OCI-LY3 (cell line): ENCODE results near the gene SYT10.

Source experiments
- H2AFZ ChIP-seq: fragments of 200-600, 300-600 bp; shearing (Covaris generic); 2 replicates; pipeline ENCODE4 v1.6.0; 2014; ENCODE audit warnings: antibody characterized with exemption, low read depth, low read length
- H3K27ac ChIP-seq: fragments of 200-600, 300-600 bp; sonication (generic); 2 replicates; pipeline ENCODE4 v1.5.1; 2014; ENCODE audit warnings: mild to moderate bottlenecking, low read length, moderate library complexity, mixed read lengths
- H3K27me3 ChIP-seq: fragments of 200-600, 300-600 bp; sonication (generic); 2 replicates; pipeline ENCODE4 v1.6.1; 2014; ENCODE audit warnings: low read depth, low read length, mixed read lengths
- H3K36me3 ChIP-seq: fragments of 200-600, 300-600 bp; sonication (generic); replicated peaks from 2 replicates; pipeline ENCODE3; 2014; ENCODE audit warnings: low read depth, low read length, mixed read lengths
- H3K4me1 ChIP-seq: fragments of 300-600, 200-600 bp; sonication (generic); 2 replicates; pipeline ENCODE4 v1.6.1; 2014; ENCODE audit warnings: low read length, mixed read lengths
- H3K4me2 ChIP-seq: fragments of 200-600, 300-600 bp; sonication (generic); 2 replicates; pipeline ENCODE4 v1.6.1; 2014; ENCODE audit warnings: low read length, mixed read lengths
- H3K4me3 ChIP-seq: fragments of 300-600, 200-600 bp; sonication (generic); 2 replicates; pipeline ENCODE4 v1.5.1; 2014; ENCODE audit warnings: antibody characterized with exemption, mild to moderate bottlenecking, low read length, moderate library complexity
- H3K79me2 ChIP-seq: fragments of 300-600, 200-600 bp; shearing (Covaris generic); 2 replicates; pipeline ENCODE4 v1.6.1; 2014; ENCODE audit warnings: mild to moderate bottlenecking, low read length, mixed read lengths
- H3K9ac ChIP-seq: fragments of 300-600, 200-600 bp; shearing (Covaris generic); 2 replicates; pipeline ENCODE4 v1.6.0; 2014; ENCODE audit warnings: mild to moderate bottlenecking, low read length, moderate library complexity
- H3K9me3 ChIP-seq: fragments of 200-600, 300-600 bp; shearing (Covaris generic); 2 replicates; pipeline ENCODE4 v1.6.1; 2014; ENCODE audit warnings: low read length, mixed read lengths; ENCODE audit not compliant: insufficient read depth
- H4K20me1 ChIP-seq: fragments of 200-600, 300-600 bp; sonication (generic); 2 replicates; pipeline ENCODE4 v1.6.1; 2016; ENCODE audit warnings: low read length, mixed read lengths; ENCODE audit not compliant: insufficient read depth
- CTCF ChIP-seq: fragments of 200-600, 300-600 bp; sonication (generic); IDR thresholded peaks from 2 replicates; pipeline ENCODE4 v1.5.1; 2014; ENCODE audit warnings: antibody characterized with exemption, low read length, low read depth
- EZH2phosphoT487 ChIP-seq: fragments of 200-600 bp; shearing (Covaris generic); IDR thresholded peaks from 2 replicates; pipeline ENCODE4 v1.6.1; 2018; ENCODE audit warnings: antibody characterized with exemption, mixed run types, low read depth

The SYT10 gene

GRCh38 chr12:33439587-33440011 lies at the start of gene SYT10:
SYT10 (minus strand) TSS chr12:33439819; CDS start chr12:33439522, 297 bp downstream.
- Histone ChIP-seq H4K20me1 (no peaks in the 10 kb centered on the region), H3K4me3 (no peak within 1 kb of the TSS), H3K9me3 (peaks cover 13% of the 10 kb centered on the region; the same call in 1 of the 2 replicates), H3K27me3 (no peaks in the 10 kb centered on the region), H3K4me2 (no peak within 1 kb of the TSS), H3K4me1 (peaks cover 31% of the 10 kb centered on the region), H3K79me2 (no peaks in the 10 kb centered on the region), H2AFZ (no peak within 1 kb of the TSS), H3K36me3 (no peaks in the 10 kb centered on the region), H3K9ac (no peak within 1 kb of the TSS), H3K27ac (no peak within 1 kb of the TSS)
- no peak for TF ChIP-seq EZH2phosphoT487
- TF ChIP-seq CTCF: no peak

GRCh38 chr12:33488036-33488435 lies 48.4 kb upstream of the SYT10 start:
- H3K36me3 ChIP-seq: no peaks in the 10 kb centered on the region
- H2AFZ ChIP-seq: no peak overlapping the region
- H3K9me3 ChIP-seq: no peaks in the 10 kb centered on the region
- H3K27ac ChIP-seq: no peak overlapping the region
- no peaks in the 10 kb centered on the region for H3K27me3 ChIP-seq
- no peak for TF ChIP-seq EZH2phosphoT487
- no peaks in the 10 kb centered on the region for H3K79me2 ChIP-seq
- H3K4me1 ChIP-seq: no peaks in the 10 kb centered on the region
- no peak overlapping the region for H3K9ac ChIP-seq
- H4K20me1 ChIP-seq: no peaks in the 10 kb centered on the region
- H3K4me3 ChIP-seq: no peak overlapping the region
- no peak overlapping the region for H3K4me2 ChIP-seq

GRCh38 chr12:33486058-33486457 lies 46.4 kb upstream of the SYT10 start:
- TF ChIP-seq EZH2phosphoT487 (no peak), CTCF (no peak)
- H3K4me3 ChIP-seq: no peak overlapping the region
- no peaks in the 10 kb centered on the region for H3K36me3 ChIP-seq
- H3K9me3 ChIP-seq: no peaks in the 10 kb centered on the region
- no peaks in the 10 kb centered on the region for H3K27me3 ChIP-seq
- no peaks in the 10 kb centered on the region for H3K4me1 ChIP-seq
- no peak overlapping the region for H3K27ac ChIP-seq
- H3K4me2 ChIP-seq: no peak overlapping the region
- H3K9ac ChIP-seq: no peak overlapping the region
- no peaks in the 10 kb centered on the region for H4K20me1 ChIP-seq
- no peak overlapping the region for H2AFZ ChIP-seq
- no peaks in the 10 kb centered on the region for H3K79me2 ChIP-seq

- no peaks in the 10 kb centered on the region for H3K9me3 ChIP-seq
- H3K27me3 ChIP-seq: no peaks in the 10 kb centered on the region
- H3K4me1 ChIP-seq: no peaks in the 10 kb centered on the region
- no peaks in the 10 kb centered on the region for H3K79me2 ChIP-seq
- no peaks in the 10 kb centered on the region for H3K36me3 ChIP-seq
- H3K27ac ChIP-seq: no peak overlapping the region
- TF ChIP-seq CTCF (no peak), EZH2phosphoT487 (no peak)
- no peak overlapping the region for H3K9ac ChIP-seq
- H3K4me2 ChIP-seq: no peak overlapping the region
- H4K20me1 ChIP-seq: no peaks in the 10 kb centered on the region
- no peak overlapping the region for H2AFZ ChIP-seq
- no peak overlapping the region for H3K4me3 ChIP-seq
Observed at GRCh38 chr12:33484161-33484560, 44.5 kb upstream of the SYT10 start.

- Histone ChIP-seq H3K9me3 (no peaks in the 10 kb centered on the region), H3K4me3 (no peak overlapping the region), H2AFZ (no peak overlapping the region), H3K79me2 (no peaks in the 10 kb centered on the region), H3K27me3 (no peaks in the 10 kb centered on the region), H3K4me1 (no peaks in the 10 kb centered on the region), H3K9ac (no peak overlapping the region), H3K36me3 (no peaks in the 10 kb centered on the region), H4K20me1 (no peaks in the 10 kb centered on the region), H3K4me2 (no peak overlapping the region), H3K27ac (no peak overlapping the region)
- no peak for TF ChIP-seq EZH2phosphoT487
- no peak for TF ChIP-seq CTCF
Observed at GRCh38 chr12:33480366-33480765, 40.7 kb upstream of the SYT10 start.
